HG02852 (cell line): ENCODE results near the gene PRKAG2.
A peak's percentile ranks its signal among the peaks of the same experiment; 100 is the strongest.
"Not testable (repeated sequence)": the region's sequence is repeated elsewhere in the genome, so short reads cannot be mapped to it uniquely, and the experiment has no call there.

Experiments used
- ATAC-seq: cut with Tn5 transposase; IDR thresholded peaks from one replicate; pipeline ENCODE4 v1.9.1; 2021; ENCODE audit warnings: mild to moderate bottlenecking, moderate library complexity; ENCODE audit not compliant: unreplicated experiment

The PRKAG2 gene

DNA sequence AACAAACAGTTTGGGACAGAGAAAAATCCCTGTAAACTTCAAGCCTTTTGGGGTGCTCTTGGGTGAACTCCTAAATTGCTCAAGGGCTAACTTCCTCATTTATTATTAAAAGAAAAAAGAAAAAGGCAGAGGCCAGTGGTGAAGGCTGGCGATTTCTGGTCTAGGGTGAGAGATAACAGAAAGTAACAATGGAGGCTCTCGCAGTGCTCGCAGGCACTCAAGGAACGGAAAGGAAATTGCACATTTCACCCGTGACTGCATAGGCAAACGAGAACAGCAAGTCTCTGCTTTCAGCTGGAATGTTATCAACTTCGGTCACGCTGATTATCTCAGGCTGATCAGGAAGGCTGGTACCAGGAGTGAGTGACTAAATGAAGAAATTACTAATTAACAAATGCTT is 70.7 kb downstream of the PRKAG2 start:
- ATAC-seq: no peak

GRCh38 chr7:151805191-151805590 is 71.7 kb downstream of the PRKAG2 start:
- no peak for ATAC-seq

- no peak for ATAC-seq
Observed at GRCh38 chr7:151804756-151805155, 72.2 kb downstream of the PRKAG2 start.

DNA sequence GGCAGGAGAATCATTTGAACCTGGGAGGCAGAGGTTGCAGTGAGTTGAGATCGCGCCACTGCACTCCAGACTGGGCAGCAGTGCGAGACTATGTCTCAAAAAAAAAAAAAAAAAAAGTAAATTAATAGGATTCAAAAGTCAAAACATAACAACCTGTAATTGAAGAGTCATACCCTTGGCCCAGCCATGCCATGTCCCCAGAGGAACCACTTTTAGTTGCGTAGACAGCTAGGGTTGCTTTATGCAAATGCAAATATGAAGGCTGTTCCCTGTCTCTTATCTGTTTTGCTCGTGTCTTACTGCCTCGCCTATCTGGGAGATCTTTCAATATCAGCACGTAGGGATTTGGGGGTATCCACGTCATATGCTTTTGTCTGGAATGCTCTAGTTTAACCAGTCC is 73.1 kb downstream of the PRKAG2 start:
- ATAC-seq: no peak

- ATAC-seq: no peak
Observed at GRCh38 chr7:151802469-151802846, 74.5 kb downstream of the PRKAG2 start.

DNA sequence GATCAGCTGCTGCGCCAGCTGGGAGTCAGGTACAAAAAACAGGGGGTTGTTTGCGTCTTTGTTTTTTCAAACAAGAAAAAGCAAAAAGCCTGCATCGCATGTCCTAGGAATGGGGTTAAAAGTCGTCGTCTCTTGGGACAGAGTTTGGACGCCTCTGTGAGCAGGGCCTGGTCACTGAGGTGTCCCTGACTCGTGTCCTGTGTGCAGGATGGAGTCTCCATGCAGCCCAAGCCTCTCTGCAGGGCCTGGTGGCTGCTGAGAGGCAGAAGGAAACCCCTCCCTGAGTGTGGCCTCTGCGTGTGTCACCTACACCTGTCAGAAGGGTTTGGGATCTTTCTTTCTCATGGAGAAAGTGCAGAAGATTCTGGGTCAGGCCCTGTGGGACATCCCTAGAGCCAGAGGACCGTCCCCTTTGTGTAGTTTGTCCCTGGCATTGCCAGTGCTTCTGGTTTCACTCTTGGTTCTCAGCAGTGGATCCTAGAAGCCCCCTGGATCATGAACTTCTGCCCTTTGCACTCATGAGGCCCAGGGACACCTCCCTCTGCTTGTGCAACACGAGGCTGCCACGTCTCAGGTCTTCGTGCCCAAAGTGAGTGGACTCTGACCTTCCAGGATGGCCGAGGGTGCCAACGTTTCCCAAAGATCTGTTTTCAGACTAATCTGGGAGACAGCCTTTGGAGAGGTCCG is 75.0 kb downstream of the PRKAG2 start:
- ATAC-seq: no peak

DNA sequence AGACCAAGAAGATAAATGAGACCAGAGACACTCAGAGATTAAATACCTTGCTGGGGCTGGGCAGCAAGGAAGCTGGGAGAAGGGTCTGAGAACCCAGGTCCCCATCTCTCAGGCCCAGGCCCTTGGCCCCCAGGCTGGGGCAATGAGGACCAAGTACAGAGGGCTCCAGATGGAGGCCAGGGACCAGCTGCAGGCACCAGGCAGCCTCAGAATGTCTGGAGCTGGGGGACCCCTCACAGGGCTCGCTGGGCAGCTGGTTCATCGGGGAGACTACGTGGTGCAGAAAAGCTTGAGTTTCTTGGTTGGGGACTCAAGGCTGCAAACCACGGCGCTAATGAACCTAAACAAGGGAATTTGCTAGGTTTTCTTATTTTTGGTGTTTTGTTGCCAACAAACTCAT is 75.6 kb downstream of the PRKAG2 start:
- ATAC-seq: no peak

DNA sequence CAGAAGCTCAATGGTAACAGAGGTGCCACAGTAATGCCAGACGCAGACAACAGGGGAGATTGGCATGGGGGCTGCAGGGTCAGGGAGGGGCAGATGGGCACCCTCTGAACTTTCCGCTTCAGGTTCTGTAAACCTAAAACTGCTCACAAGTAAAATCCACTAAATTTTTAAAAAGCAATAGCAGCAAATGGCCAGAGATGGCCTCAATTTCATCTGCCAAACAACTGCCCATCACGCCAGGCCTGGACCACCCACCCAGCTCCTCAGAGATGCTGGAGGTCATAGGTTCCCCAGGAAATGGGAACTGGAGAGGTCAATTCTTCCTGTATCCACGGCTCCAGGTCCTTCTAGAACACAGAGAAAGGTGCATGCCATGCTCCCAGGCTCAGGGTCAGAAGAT is 76.1 kb downstream of the PRKAG2 start:
- ATAC-seq: no peak

GRCh38 chr7:151800391-151800790 is 76.5 kb downstream of the PRKAG2 start:
- no peak for ATAC-seq

GRCh38 chr7:151799506-151799905 is 77.4 kb downstream of the PRKAG2 start:
- no peak for ATAC-seq

DNA sequence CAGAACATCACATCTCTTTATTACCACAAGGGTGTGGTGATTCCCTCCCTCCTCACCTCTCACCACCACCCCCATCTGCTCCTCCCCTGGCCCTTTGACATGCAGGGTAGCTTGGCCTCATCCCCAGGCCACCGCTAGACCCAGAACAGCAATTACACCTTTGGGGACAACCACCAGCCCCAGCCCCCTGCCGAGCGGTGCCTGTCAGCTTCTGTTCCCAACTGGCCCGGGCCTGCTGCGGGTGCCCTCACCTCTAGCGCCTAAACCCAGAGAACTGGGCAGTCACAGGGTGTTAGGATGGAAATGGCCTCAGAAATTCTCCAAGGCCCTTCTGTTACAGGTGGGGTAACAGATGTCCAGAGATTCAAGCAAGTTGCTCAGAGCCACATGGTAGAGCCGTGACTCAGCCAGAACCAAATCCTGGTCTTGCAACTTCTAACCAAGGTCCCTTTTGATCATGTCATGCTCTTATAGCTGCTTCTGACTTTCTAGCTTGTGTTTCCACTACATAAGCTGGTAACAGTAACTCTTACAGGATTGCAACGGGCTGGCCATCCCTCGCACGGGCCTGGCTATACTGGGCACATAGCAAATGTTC is 78.0 kb downstream of the PRKAG2 start:
- ATAC-seq: no peak

- ATAC-seq: not testable (repeated sequence)
Observed at GRCh38 chr7:151797667-151798307, 79.1 kb downstream of the PRKAG2 start.

- no peak for ATAC-seq
Observed at GRCh38 chr7:151796871-151797537, 79.9 kb downstream of the PRKAG2 start.

GRCh38 chr7:151796091-151796870 is 80.6 kb downstream of the PRKAG2 start:
- ATAC-seq: no peak

DNA sequence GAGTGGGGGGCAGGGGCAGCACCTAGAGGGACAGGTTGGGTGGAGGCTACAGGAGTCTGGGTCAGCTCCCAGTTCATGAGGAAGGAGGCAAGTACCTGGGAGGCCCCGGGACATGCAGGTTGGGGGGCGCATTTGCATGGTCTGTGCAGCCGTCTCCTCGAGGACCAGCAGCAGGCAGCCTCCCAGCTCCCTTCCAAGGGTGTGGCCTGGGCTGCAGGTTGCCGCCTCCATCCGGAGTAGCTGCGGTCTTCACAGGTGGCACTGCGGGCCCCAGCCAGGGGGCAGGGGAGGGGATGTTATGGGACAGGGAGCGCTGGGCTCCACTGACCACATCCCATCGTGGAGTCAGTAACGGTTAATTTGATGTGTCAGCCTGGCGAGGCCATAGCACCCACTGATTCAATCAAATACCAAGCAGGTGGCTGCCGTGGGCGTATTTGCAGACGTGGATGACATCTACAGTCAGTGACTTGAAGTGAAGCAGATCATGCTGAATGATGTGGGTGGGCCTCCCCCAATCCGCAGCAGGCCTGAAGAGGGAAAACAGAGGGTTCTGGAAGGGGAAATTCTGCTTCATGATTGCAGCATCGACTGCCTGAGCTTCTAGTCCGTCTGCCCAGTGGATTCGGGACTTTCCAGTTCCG is 81.6 kb downstream of the PRKAG2 start:
- peak; percentile 86 for ATAC-seq

DNA sequence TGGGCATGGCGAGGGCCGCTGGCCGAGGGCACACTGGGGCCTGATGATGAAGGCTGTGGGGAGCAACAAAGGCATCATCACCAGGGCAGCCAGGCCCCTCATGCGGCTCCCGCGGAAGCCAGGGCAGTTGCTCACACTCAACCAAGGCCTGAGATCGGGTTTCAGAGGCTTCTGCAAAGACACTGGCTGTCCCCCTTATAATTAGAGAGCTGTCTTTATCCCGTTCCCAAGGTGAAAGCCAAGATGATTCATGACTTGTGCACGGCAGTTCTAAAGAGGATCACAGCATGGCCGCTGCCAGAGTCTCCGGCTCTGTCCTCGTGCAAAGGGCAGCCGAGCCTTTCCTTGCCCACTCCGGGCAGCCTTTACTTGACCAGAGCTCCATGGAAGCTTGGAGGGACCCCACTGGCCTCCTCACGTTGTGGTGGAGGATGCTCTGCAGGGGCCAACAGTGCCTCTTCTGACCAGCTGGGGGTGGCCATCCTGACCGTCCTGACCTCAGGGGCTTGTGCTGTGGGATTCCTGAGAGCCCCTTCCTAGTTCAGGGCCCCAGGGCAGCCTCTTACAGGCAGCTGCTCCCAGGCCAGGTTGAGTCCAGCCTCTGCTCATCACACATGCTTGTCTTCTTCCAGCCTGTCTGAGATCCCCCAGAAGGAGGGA is 82.3 kb downstream of the PRKAG2 start:
- no peak for ATAC-seq

GRCh38 chr7:151793991-151794507 is 82.9 kb downstream of the PRKAG2 start:
- no peak for ATAC-seq

- no peak for ATAC-seq
Observed at GRCh38 chr7:151793531-151793951, 83.4 kb downstream of the PRKAG2 start.

DNA sequence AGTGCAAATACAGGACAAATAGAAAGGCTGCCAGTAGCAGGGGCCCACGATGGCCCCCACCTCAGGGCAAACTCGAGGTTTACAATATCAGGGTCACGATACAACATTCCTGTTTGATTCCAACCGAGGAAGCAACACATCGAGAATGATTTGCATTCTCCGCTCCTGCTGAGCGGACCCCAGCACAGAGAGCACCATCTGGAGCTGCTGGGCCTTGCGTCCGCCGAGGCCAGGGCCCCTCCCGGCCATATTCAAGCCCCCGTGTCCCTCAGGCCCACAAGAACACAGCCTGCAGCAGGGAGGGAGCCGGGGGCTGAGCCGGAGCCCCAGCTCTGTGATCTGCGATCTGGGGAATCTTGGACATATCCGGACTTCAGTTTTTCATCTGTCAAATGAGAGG is 84.3 kb downstream of the PRKAG2 start:
- ATAC-seq: no peak

- ATAC-seq: no peak
Observed at GRCh38 chr7:151792086-151792485, 84.8 kb downstream of the PRKAG2 start.
